GM12864 (cell line): ENCODE data around the gene CELF6.

Source experiments
- DNase-seq: peaks from one replicate; pipeline ENCODE4 v3.0.0-alpha.2; 2011; ENCODE audit warnings: low read depth
- H3K4me3 ChIP-seq: 2 replicates; pipeline ENCODE4 v1.5.1; 2011; ENCODE audit warnings: mild to moderate bottlenecking, low read depth, low read length, control low read depth
- TF ChIP-seq, protein P1 (sequence below): IDR thresholded peaks from 2 replicates; pipeline ENCODE4 v1.5.1; 2011; ENCODE audit warnings: low read depth, mild to moderate bottlenecking, moderate library complexity, low read length, control low read depth, inconsistent platforms; ENCODE audit errors: missing control alignments

Gene CELF6

DNA sequence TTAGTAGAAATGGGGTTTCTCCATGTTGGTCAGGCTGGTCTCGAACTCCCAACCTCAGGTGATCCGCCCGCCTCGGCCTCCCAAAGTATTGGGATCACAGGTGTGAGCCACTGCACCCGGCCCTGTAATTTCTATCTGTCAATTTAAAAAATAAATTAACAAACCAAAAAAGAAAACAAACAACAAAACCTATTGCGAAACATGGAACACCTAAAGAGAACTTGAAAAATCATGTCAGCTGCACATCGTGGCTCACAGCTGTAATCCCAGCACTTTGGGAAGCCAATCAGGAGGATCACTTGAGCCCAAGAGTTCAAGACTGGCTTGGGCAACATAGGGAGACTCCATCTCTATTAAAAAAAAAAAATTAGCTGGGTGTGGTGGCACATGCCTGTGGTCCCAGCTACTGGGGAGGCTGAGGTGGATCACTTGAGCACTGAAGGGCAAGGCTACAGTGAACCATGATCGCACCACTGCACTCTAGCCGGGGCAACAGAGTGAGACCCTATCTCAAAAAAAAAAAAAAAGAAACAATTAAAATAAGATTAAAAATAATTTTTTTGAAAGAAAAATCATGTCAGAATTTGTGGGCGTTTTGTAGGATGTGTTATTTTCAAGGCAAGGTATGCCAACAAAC lies 67.2 kb downstream of the CELF6 start:
- no peak for DNase-seq
- TF ChIP-seq, protein P1, sequence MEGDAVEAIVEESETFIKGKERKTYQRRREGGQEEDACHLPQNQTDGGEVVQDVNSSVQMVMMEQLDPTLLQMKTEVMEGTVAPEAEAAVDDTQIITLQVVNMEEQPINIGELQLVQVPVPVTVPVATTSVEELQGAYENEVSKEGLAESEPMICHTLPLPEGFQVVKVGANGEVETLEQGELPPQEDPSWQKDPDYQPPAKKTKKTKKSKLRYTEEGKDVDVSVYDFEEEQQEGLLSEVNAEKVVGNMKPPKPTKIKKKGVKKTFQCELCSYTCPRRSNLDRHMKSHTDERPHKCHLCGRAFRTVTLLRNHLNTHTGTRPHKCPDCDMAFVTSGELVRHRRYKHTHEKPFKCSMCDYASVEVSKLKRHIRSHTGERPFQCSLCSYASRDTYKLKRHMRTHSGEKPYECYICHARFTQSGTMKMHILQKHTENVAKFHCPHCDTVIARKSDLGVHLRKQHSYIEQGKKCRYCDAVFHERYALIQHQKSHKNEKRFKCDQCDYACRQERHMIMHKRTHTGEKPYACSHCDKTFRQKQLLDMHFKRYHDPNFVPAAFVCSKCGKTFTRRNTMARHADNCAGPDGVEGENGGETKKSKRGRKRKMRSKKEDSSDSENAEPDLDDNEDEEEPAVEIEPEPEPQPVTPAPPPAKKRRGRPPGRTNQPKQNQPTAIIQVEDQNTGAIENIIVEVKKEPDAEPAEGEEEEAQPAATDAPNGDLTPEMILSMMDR = no peak

GRCh38 chr15:72249142-72249810 lies 70.7 kb downstream of the CELF6 start:
- H3K4me3 ChIP-seq = no peak overlapping the region
- DNase-seq = no peak
- TF ChIP-seq, protein P1 = no peak

More for the DNA sequence above, 67.2 kb downstream of the CELF6 start:
- H3K4me3 ChIP-seq = no peak overlapping the region

DNA sequence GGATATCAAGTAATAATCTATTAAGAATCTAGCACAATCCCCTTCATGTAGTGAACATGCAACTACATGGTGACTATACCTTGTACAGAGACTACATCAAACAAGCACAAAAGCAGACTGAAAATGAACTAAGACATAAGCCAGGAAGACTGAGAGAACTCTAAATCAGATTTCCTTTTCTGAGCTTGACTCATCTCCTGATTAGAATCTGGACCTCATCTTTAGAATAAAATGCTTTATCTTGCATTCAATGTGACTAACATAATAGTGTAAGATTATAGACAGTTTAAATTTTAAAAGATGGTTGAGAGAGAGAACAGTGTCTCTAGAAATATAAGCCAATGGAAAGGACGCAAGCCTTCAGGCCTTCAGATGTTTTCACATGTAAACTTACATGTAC lies 71.4 kb downstream of the CELF6 start:
- no peak for DNase-seq
- H3K4me3 ChIP-seq = no peak overlapping the region
- TF ChIP-seq, protein P1 = no peak

DNA sequence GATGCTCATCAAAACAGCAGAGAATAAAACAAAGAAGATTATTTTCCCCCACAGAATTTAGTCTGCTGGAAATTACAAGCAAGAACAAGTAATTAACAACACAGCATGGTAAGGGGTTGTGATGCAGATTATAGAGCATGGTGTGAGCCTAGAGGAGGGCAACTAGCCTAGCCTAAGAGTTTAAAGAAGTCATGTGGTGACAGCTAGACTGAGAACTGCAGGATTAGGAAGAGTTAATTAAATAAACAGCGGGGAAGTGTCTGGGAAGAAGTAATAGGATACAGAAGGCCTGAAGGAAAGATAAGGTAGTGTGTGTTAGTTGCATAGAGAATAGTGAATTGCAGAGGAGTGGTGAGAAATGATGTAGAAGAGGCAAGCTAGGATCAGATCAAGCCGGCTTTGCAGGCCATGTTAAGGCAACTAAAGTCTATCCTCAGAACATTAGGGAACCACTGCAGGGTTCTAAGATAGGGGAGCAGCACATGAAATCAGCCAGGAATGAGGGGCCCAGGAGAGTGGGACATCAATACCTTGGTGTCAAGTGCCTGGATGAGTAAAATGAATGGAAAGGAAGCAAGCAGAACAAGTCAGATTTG lies 77.1 kb downstream of the CELF6 start:
- no peak overlapping the region for H3K4me3 ChIP-seq
- DNase-seq = no peak
- TF ChIP-seq, protein P1 = no peak

- no peak for DNase-seq
- no peak overlapping the region for H3K4me3 ChIP-seq
- TF ChIP-seq, protein P1 = no peak
Observed at GRCh38 chr15:72239652-72240051, 80.3 kb downstream of the CELF6 start.

DNA sequence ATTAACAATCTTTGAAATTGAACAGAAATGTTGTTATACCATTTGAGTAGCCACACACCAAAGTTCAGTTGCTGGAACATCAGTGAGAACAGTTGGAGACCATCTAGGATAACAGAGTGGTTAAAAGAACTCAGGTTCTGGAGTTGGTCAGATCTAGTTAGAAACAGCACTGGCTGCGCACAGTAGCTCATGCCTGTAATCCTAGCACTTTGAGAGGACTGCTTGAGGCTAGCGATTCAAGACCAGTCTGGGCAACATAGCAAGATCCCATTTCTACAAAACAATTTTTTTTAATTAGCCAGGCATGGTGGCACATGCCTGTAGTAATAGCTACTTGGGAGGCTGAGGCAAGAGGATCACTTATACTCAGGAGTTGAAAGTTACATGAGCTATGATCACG lies 81.4 kb downstream of the CELF6 start:
- TF ChIP-seq, protein P1 = no peak
- H3K4me3 ChIP-seq = no peak overlapping the region

DNA sequence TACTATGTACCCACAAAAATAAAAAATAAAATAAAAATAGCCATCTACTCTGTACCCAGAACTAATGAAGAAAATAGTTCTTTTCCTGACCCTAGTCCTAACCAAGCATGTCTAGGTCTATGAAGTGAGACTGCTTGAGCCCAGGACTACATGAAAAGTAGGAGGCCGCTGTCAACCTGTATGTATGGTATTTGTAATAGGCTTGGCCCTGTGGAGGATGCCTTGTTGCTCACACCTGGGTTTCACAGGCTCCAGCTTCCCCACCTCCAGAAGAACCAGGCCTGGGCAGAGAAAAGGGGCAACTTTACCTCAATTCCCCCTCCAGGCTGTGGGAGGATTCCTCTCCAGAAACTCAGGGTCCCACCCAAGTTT lies 82.1 kb downstream of the CELF6 start:
- TF ChIP-seq, protein P1 = no peak
- no peak overlapping the region for H3K4me3 ChIP-seq
- DNase-seq = no peak

More for the DNA sequence above, 81.4 kb downstream of the CELF6 start:
- no peak for DNase-seq
